Activated CD4-positive, CD25-positive, alpha-beta regulatory T cell (primary cell): ENCODE measurements around the gene PFKP.

Experiments used
- DNase-seq, 4 experiments: peaks; one replicate each; lab custom pipeline; 2025; lab: John Stamatoyannopoulos, UW

PFKP gene

DNA sequence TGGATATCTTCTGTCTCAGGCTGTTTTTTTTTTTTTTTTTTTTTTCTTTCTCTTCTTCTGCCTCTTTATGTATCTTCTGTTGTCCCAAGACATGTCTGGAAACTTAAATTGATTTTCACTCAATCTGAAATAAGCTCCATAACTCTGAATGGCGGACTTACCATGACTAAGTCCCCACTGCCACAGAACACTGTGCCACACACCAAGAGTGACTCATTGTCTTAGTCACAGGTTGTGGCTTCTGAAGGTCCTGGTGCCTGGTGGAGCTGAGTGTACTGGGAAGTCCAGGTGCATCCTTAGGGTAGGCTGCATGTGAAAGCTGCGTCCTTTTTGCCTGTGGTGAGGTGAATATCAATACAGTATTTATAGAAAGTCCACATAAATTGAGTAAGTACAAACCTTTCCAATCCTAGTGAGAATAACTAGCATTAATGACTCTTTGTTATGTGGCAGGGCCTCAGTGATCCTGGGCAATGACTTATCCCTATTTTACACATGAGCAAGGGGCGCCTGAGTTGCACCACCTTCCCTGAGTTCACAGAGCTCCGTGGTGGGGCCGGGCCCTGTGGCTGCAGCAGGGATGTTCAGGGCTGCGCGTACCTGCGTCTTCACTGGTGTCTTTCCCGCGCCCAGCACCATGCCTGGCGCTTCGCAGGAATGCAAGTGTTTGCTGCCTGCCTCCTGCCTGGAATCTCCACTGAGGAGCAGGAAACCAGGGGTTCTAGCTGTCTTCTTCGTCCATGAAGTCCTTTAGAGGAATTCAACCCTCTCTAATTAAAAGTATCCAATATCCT lies 4.3 kb downstream of the PFKP start:
- no peak for DNase-seq

DNA sequence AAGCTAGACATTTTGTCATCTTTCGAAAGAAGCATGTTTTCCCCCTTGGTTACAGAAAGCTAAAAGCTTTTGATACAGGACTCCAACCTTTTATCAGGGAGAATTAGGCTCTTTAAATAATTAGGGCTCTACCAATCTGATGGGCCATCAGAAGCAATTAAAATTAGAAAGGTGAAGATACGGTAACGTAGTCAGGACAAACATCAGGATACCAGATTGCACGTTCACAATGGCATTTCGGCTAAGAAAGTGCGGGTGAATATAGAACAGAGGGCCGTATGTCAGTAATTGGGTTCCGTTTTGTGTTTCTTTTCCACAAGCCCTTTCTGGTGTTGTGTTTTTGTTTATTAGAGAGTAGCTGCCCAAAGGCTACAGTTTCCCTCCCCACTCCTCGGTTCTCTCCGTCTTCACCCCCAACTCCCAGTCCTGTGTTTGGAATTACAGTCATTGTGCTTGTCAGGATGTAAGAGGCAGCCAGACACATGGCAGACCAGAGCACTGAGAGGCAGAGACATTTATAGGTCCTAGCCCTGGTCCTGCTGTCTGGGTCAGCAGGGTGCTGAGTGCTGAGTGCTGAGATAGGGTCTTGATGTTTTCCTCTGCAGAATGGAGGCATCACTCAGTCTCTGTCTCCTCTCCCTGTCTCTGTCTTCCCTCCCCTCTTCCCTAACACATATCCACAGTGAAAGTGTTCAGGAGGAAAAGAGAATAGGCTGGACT lies 5.5 kb downstream of the PFKP start:
- no peak for DNase-seq

DNA sequence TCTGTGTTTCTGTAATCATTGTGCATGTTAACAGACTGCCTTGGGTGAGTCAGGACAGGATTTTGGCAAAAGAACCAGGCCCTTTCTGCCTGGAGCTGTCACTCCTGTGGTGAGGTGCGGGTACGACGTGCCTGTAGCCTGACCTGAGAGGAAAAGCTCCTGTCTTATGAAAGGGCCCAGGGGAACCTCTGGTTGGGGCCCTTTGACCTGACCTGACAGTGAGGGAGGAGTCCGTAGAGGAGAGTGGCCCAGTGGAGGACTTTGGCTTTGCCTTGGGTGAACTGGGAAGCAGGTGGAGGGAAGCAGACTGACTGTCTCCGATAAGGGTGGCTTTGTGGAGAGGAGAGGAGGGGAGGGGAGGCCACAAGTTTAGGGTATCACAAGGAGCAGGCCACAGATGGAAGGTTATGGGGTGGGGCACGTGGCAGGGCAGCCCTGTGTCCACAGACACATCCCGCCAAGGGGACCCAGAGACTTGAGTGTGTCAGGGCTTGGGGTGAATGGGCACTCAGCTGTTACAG lies 6.9 kb downstream of the PFKP start:
- no peak for DNase-seq

DNA sequence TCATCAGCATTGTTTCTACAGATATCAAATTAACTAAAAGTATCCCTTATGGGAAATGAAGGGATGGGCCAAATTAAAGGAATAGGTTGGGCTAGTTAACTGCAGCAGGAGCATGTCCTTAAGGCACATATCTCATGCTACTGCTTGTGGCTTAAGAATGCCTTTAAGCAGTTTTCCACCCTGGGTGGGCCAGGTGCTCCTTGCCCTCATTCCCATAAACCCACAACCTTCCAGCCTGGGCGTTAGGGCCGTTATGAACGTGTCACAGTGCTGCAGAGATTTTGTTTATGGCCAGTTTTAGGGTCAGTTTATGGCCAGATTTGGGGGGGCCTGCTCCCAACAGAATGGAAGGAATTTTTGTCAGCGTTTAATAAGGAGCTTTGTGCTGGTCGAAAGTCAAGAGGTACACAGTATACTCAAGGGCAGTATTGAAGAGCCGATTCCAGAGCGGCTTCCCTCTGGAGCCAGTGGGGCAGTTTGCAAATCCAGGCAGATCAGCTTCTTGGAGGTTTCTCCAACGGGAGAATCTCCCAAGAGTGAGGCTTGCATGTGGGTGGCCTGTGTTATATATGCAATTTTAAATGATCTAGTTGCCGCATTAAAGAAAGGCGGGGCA lies 7.7 kb downstream of the PFKP start:
- DNase-seq = no peak

DNA sequence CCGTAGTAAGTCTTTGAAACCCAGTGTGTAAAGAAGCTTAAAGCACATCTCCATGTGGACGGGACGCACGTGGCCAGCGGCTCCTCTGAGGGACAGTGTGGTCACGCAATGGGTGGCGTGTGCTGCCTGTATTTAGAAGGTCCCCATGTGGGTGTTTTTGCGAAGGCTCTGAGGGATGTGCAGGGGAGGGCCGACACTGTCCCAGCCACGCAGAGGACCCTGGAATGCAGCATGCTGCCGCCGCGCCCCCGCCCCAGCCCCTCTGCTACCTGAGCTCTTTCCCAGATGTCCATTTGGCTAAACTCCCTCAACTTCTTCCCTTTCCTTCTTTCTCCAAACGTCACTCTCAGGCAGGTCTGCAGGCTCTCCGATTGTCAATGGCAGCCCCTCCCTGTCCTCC lies 8.8 kb downstream of the PFKP start:
- no peak for DNase-seq

DNA sequence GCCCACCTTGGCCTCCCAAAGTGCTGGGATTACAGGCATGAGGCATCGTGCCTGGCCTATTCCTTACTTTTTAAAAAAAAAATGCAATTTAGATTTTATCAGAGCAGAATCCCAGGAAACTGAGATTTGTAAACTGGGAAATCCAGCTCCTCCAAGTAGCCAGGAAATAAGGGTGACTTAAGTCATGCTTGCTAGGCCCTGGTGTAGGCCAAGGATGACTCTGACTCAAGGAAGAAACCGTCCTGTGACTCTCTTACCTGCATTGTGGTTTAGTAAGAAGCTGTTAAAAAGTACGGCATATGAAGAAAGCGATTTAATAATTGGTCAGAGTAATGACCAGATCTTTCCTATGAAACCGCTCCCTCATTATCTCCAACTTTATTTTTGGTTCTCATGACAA lies 10.2 kb downstream of the PFKP start:
- no peak for DNase-seq

DNA sequence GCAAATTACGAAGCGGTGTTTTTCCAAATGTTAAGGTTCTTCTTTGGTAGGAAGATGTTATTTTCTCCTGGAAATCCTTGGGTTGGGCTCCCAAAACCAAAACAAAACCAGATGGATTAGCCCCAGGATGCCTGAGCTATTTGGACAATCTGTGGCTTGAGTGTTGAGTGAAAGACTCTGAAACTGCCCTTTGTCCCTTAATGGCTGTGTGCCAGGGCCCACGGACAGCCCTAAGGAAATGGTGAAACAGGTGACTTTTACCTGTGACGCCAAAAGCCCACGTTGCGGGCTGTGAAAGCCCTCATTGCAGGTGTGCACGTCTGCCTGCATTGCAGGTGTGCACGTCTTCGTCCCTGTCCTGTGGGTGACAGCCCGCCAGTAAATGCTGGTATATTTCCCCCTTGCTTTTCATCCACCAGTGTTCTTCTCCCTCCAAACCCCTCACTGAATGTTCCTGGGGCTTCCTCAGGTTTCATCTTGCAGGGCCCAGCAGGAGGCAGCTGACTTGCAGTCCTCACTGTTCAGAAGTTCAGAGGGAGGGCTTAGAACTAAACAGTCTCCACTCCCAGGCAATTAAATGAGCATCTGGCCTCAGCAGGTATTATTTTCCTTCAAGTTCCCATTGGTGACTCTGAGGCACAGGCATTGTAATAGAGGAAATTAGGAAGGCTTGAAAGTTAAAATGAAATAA lies 10.7 kb downstream of the PFKP start:
- no peak for DNase-seq

DNA sequence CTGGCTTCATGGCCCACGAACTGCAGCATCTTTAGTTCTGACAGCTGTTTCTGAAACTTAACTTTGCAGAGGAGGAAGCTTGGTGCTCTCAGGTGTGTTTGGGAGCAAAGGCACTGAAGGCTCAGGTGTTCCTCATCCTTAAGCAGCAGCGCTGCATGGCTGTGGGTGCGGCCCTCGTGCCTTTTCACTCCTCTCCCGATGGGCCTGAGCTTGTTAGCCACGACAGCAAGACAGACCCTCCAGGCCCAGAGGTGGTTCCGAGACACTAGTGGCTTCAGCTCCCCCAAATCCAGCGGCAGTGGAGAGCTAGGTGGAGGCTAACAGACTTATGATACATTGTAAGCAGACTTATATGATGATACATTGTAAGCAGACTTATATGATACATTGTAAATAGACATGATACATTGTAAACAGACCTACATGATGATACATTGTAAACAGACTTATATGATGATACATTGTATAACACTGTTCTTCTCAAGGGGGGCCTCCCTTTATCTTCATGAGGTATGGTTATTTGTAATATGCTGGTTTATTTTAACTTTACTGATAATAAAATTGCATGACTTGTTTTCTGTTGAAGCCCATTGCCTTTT lies 14.1 kb downstream of the PFKP start:
- no peak for DNase-seq

DNA sequence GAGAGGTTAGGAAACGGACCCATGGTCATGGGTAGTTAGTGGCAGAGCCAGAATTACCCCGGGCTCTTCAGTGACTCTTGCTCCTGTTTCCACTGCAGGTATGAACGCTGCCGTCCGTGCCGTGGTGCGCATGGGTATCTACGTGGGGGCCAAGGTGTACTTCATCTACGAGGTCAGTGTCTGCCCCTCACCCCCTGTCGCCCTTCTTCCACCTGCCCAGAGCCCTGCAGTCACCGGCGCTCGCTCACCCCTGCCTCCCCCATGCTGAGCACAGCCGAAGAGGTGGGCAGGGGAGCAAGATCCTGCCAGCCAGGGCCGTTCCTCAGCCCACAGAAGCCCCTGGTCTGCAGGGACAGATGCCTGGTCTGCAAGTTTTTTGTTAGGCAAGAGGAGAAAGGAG lies 14.9 kb downstream of the PFKP start:
- no peak for DNase-seq

DNA sequence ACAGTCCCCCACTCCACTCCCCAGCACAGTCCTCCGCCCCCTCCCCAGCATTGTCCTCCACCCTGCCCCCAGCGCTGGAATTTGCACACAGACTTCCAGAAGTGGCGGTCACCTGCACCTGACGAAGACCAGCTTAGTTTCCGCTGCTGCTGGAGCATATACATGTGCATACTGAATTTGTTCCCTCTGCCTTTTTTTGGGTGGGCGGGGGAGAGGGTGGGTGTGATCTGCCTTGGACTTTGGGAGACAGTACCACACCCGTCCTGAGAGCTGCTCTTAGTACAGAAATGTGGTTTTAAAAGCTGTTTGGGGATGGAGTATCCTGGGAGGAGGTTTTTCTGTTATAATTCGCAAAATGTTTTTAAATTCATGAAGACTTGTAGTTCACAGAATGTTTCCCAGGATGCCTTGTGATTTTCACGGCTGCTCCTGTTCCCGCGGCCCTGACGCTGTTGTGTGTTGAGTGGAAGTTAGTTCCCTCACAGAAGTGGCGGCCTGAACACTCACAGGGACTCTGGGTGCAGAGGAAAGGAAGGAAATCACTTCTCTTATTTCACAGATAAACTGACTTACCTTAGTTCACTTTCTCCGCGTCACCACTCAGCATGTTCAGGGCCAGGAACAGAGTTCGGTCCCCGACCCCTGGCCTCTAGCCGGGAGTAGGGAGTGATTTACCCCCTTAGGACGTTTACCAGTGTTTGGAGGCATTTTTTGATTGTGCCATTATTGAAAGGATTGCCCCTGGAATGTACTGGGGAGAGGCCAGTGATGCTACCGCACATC lies 18.6 kb downstream of the PFKP start:
- DNase-seq = no peak

DNA sequence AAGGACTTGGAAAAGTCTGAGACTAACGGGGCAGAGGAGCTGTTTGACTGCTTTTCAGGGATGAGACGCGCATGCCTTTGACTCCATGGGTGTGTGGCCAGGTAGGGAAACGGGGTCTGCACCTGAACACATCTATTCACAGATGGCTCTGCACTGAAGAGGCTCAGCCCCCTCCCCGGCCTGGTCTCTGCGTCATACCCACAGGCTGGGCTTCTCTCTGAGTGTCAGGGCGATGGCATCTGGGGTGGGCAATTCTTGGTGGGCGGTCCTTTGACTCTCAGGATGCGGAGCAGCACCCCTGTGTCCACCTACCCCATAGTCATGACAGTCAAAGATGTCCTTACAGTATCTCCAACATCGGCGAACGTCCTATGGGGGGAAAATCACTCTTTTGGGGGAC lies 23.0 kb downstream of the PFKP start:
- DNase-seq = no peak

DNA sequence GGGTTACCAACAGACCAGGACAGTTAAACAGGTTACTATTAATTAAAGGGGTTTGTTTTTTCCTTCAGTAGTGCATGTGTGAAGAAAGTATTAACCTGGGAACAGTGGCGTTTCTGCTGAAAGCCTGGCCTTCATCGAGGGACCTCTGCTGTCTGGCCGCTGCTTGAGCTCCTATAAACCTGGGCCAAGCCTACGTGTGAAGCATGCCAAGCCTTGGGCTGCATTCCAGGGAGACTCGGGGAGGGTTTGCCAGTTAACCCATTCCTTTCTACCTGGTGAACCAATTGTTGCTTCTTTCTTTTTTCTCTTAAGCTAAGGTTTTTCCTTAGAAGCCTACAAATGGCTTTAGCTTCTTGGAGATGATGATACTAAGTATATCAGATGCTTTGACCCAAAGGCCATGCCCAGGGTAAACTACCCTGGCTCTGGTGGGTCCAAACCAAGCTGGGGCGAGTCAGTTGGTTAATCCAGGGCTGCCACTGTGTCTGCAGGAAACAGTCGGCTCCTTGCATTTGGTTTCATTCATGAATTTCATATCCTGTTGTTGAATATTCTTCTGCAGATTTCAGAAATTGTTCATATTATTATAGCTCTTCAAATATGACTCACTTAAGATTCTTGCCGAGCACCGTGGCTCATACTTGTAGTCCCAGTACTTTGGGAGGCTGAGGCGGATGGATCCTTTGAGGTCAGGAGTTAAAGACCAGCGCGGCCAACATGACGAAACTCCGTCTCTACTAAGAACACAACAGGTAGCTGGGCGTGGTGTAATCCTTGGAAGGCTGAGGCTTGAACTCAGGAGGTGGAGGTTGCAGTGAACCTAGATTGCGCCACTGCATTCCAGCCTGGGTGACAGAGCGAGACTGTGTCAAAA lies 23.8 kb downstream of the PFKP start:
- DNase-seq = peak in 1 of 4 experiments; percentile 24

DNA sequence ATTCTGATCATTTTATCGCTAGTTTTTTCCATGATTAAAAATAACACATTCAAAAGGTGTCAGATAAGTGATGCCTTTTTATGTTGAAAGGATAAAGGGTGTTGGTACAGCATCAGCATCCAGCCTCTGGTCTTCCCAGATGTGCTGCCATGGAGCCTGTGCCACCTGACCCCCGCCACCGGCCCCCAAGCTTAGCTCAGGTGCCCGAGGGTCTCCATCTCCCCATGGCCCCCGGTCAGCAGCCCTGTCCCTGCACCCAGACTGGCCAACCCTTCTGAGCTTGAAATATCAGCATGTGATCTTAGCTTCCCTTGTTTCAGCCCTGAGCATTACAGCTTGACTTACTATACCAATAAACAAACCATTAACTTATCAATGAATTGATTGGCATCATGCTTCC lies 24.6 kb downstream of the PFKP start:
- no peak for DNase-seq

DNA sequence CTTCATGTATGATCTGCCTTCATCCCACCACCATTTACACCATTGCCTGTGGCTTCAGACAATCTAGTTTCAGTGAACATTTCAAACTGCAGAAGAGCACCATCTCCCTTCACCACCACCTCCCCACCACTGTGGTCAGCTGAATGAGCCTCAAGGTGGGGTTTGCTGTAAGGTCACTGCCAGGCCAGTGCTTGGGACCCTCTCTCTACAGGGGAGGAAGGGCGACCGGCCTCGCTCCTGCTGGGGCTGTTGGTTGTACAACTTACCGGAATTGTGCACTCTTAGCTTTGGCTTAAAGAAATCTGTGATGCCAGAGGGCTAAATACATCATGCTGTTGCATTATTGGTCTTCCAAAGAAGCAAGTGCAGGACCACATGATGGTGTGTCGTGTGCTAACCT lies 26.6 kb downstream of the PFKP start:
- no peak for DNase-seq

DNA sequence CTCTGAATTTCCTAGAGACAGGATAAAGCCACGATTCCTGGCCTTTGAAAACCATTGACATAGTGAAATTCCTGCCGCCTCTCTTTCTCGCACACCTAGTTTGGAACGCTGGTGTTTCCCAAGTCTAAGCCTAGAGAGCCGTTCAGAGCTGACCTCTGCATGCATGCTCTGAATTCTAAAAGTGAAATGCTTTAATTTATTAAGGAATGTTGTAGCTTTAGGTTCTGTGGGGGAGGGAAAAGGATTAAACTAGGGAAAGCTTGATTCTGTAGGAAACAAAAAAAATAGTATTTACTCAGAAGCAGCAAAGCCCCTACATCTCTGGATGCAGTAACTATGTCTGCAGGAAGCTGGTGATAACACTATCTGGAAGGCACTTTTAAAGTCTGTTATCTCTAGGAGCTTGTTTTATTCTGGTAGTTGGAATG lies 27.3 kb downstream of the PFKP start:
- DNase-seq = no peak

DNA sequence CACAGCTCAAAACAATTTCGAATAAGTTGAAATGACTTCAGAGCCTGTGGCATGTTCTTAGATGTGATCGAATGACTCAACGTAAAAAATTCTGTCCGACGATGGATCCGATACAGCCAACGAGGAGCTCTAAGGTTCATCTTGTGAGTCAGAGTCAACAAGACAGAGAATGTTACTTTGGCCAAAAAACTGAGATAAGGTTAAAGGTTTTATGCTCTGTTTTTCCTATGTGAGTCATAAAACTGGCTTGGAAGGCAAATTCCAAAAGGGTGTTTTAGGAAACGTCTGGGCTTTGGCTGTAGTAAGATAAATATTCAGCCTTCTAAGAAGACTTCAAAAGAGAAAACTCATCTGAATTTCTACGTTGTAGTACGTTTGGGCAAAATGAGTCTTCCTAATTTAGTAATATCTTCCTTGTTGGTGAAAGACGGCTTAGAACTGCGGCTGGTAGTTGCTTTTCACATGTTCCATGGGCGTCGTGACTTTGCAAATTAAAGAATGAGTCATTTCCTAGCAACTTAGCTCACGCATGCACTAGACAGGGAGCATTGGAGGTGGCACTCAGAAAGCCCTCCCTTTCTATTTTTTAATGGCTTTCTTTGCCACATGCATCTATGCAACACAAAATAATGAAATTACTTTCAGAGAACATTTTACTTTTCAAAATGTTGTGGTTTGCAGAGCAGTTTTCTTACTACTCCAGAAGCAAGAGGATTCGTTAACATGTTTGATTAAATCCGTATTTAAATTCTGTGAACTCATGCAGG lies 28.2 kb downstream of the PFKP start:
- DNase-seq = peak in 1 of 4 experiments; percentile 15

DNA sequence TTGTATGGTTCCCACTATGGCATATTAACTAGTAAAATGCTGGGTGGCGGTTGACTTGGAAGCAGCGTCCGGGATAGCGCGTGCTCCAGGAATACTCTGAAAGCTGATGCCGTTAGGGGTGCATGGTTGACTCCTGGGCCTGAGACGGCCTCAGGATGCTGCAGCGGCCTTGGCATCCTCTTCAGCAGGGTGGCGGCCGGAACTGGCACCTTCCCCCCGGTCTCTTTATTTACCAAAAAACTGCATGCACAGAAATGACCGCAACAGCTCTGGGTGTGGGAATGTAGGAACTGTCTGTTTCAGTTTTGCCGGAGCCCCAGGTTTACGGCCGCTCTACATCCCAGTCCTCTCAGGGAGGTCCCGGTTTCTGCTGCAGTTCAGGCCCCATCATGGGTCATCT lies 28.8 kb downstream of the PFKP start:
- no peak for DNase-seq

DNA sequence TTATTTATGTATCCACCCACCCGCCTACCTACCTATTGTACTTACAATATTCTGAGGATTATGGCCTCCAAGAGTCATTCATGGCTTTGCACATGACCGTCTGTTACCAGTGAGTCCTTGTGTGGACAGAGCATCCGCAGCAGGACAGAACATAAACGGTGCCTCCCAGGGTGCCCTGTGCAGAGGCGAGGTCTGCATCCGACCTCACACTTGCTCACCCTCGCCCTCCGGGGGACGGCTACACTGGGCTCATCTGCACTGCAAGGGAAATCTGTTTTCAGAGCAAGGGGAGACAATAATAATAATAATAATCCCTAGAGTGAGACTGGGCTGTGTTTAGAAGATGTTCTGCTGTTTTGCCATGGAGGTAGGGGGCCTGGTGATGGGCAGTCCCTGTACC lies 29.8 kb downstream of the PFKP start:
- DNase-seq = no peak

DNA sequence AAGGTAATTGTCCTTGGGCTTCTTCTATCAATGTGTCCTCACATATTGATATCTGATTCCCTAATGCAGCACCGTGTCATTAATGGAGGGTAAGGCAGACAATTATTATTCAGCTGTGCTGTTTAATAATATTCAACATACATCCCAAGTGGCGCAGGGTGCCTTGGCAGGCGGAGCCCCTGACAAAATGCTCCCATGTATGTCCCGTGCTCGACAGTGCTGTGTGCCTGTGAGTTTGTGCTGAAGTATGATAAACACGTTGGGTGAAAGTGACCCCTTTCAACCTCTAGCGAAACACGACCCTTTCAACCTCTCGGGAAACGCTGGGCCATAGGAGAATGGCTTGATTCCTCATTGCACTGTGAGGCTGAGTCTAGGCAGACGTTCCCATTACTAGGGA lies 31.3 kb downstream of the PFKP start:
- no peak for DNase-seq
